Ovary (tissue), 9 donors: ENCODE data around the gene IFIT3. TPM values are rescaled to one million over a fixed set of nuclear protein-coding genes. Genes with fewer than 3 reads are reported as not detected.

Source experiments
- DNase-seq, 5 donors: peaks; one replicate each; pipeline ENCODE4 v3.0.0-alpha.2; 2019 to 2020
- H3K27ac ChIP-seq, 2 donors: fragments of 200-600 bp; one replicate each; pipeline versions ENCODE4 v1.5.1 to v1.8.0; 2019 to 2022
- H3K27me3 ChIP-seq: fragments of 200-600 bp; one replicate; pipeline ENCODE4 v1.8.0; 2022
- H3K36me3 ChIP-seq: fragments of 200-600 bp; sonication (generic); one replicate; pipeline ENCODE4 v1.5.1; 2019
- H3K4me1 ChIP-seq: one replicate; pipeline ENCODE4 v1.8.1; 2013; ENCODE audit warnings: mild to moderate bottlenecking, moderate library complexity; ENCODE audit not compliant: insufficient read depth
- H3K4me3 ChIP-seq: fragments of 200-600 bp; sonication (generic); one replicate; pipeline ENCODE4 v1.5.1; 2017
- H3K9me3 ChIP-seq, 2 donors: fragments of 200-600 bp in 1 of 2; sonication (generic) in 1 of 2; one replicate each; pipeline versions ENCODE4 v1.5.1 to v1.8.1; 2013 to 2019; ENCODE audit warnings: mild to moderate bottlenecking in 1 of 2, moderate library complexity in 1 of 2
- CTCF ChIP-seq, 3 donors: fragments of 450-650 bp in 2 of 3; fragments of 200-600 bp in 1 of 3; IDR thresholded peaks; one replicate each; pipeline versions ENCODE4 v1.5.1 to v1.8.0; 2016 to 2022; ENCODE audit warnings: antibody characterized with exemption in 3 of 3, mild to moderate bottlenecking in 1 of 3
- EP300 ChIP-seq: sonication (generic); formaldehyde crosslinking; IDR thresholded peaks from one replicate; pipeline ENCODE4 v1.6.1; 2017; ENCODE audit warnings: antibody characterized with exemption
- POLR2A ChIP-seq: fragments of 450-650 bp; IDR thresholded peaks from one replicate; pipeline ENCODE4 v1.6.1; 2017; ENCODE audit warnings: antibody characterized with exemption, mild to moderate bottlenecking, moderate library complexity
- WGBS, 3 donors: extraction: QIAGEN DNeasy Blood & Tissue Kit in 1 of 3; methylation state at CpG; one replicate each; pipeline versions ENCODE4 v1.1.5 to v1.1.7; 2013 to 2017; 5-methylcytosine and 5-hydroxymethylcytosine counted together
- intact Hi-C, 4 donors: fragments of 100-400 bp; cut with DNase I; formaldehyde crosslinking; loops; one replicate each; pipeline versions ENCODE4 v1.11.0 to v1.15.1; 2022 to 2023
- polyA plus RNA-seq, 2 donors: library from polyadenylated mRNA; stranded (reverse); fragments of 200-250 nt in 1 of 2; fragments of 350-450 nt in 1 of 2; fragmentation: Illumina TruSeq in 1 of 2; extraction: RNeasy Lipid Tissue Mini Kit (QIAGEN cat#74804) in 1 of 2; gene quantifications; one replicate each; pipeline ENCODE4 v1.2.3, GENCODE V29; 2013 to 2014
- total RNA-seq, 7 donors: library from RNA; depleted of rRNA in 2 of 7; stranded (reverse); fragments of >200 nt in 2 of 7; fragmentation: NEBNext Ultra II Directional in 3 of 7; extraction: Animal tissue kit (Norgen Biotek cat#: 25700) in 3 of 7; gene quantifications; one replicate each; pipeline versions ENCODE4 v1.1.0 to v1.2.4, GENCODE V29; 2016 to 2023
- donor health status: DM: no; HTN: no; CAD: no; lungs with moderate emphysema.
- donor health status: DM: no; HTN: no; CAD: no.
- donor health status: Bipolar disorder and iron deficiency.
- donor health status: DM: yes; HTN: yes; CAD: no.
- donor health status: DM: no; HTN: no; CAD: no.
- donor health status: DM: yes; HTN: yes; CAD: no.

IFIT3 gene
- total and polyA plus RNA-seq, 9 donors = 5.7 to 31.5 (median 12.2) TPM

GRCh38 chr10:89308736-89309135 lies 19.1 kb upstream of the IFIT3 start:
- intact Hi-C loops = no loop called here

GRCh38 chr10:89309156-89310055 lies 18.4 kb upstream of the IFIT3 start:
- Histone ChIP-seq H3K4me1 (no peaks in the 10 kb centered on the region), H3K36me3 (no peaks in the 10 kb centered on the region), H3K27ac (no peak overlapping the region), H3K4me3 (no peak overlapping the region), H3K9me3 (no peaks in the 10 kb centered on the region), H3K27me3 (no peaks in the 10 kb centered on the region)
- intact Hi-C loops = no loop called here
- TF ChIP-seq EP300 (no peak), POLR2A (no peak), CTCF (IDR thresholded peaks at IDR 0.05) (no peak)
- 88 to 93% (median 91%) methylated on average over 7 of the region's 7 CpGs for WGBS, 3 donors
- DNase-seq = no peak

More at GRCh38 chr10:89308736-89309135, 19.1 kb upstream of the IFIT3 start:
- Histone ChIP-seq H3K4me3 (no peak overlapping the region), H3K27ac (no peak overlapping the region), H3K27me3 (no peaks in the 10 kb centered on the region), H3K36me3 (no peaks in the 10 kb centered on the region), H3K4me1 (peaks cover 1% of the 10 kb centered on the region), H3K9me3 (no peaks in the 10 kb centered on the region)
- no peak for DNase-seq
- TF ChIP-seq CTCF (IDR thresholded peaks at IDR 0.05) = no peak
- no peak for TF ChIP-seq EP300
- TF ChIP-seq POLR2A = no peak
- WGBS, 3 donors = 83 to 86% (median 85%) methylated on average over 4 of the region's 4 CpGs

GRCh38 chr10:89310056-89310893 lies 17.5 kb upstream of the IFIT3 start:
- no peaks in the 10 kb centered on the region for H3K36me3 ChIP-seq
- 73 to 95% (median 77%) methylated on average over 2 of the region's 2 CpGs for WGBS, 3 donors
- no peak for TF ChIP-seq CTCF (IDR thresholded peaks at IDR 0.05)
- no peak for DNase-seq
- H3K4me1 ChIP-seq = no peaks in the 10 kb centered on the region
- H3K27me3 ChIP-seq = no peaks in the 10 kb centered on the region
- H3K27ac ChIP-seq = no peak overlapping the region
- intact Hi-C loops = no loop called here
- H3K4me3 ChIP-seq = no peak overlapping the region
- H3K9me3 ChIP-seq = no peaks in the 10 kb centered on the region

- 85 to 91% (median 86%) methylated on average over 1 of the region's 1 CpG for WGBS, 3 donors
- intact Hi-C loops = no loop called here
- H3K4me3 ChIP-seq = no peak overlapping the region
- H3K27ac ChIP-seq = no peak overlapping the region
- DNase-seq = no peak
- H3K4me1 ChIP-seq = no peaks in the 10 kb centered on the region
- no peaks in the 10 kb centered on the region for H3K27me3 ChIP-seq
- H3K36me3 ChIP-seq = no peaks in the 10 kb centered on the region
- TF ChIP-seq CTCF (IDR thresholded peaks at IDR 0.05) (no peak), POLR2A (no peak), EP300 (no peak)
- no peaks in the 10 kb centered on the region for H3K9me3 ChIP-seq
These were observed 14.8 kb upstream of the IFIT3 start for GRCh38 chr10:89312973-89313372.
